ENCODE data around the gene SNX19. TPM values are rescaled to one million over a fixed set of nuclear protein-coding genes. Genes with fewer than 3 reads are reported as not detected.

The SNX19 gene
- total RNA-seq, 3 donors from 2014 or later = 91.0 to 119 (median 100) TPM

- H3K4me1 ChIP-seq = no peaks in the 10 kb centered on the region
- no peak overlapping the region for H3K27ac ChIP-seq
- H3K9me3 ChIP-seq = no peaks in the 10 kb centered on the region
- no peak for DNase-seq (ENCODE audit: low spot score in 2 of 2)
- H3K36me3 ChIP-seq = no peaks in the 10 kb centered on the region
- intact Hi-C loops (cut with DNase I; ENCODE audit: low total_unique reads) = no loop called here
- no peaks in the 10 kb centered on the region for H3K27me3 ChIP-seq
- no peak overlapping the region for H3K4me3 ChIP-seq
- TF ChIP-seq, protein P1, sequence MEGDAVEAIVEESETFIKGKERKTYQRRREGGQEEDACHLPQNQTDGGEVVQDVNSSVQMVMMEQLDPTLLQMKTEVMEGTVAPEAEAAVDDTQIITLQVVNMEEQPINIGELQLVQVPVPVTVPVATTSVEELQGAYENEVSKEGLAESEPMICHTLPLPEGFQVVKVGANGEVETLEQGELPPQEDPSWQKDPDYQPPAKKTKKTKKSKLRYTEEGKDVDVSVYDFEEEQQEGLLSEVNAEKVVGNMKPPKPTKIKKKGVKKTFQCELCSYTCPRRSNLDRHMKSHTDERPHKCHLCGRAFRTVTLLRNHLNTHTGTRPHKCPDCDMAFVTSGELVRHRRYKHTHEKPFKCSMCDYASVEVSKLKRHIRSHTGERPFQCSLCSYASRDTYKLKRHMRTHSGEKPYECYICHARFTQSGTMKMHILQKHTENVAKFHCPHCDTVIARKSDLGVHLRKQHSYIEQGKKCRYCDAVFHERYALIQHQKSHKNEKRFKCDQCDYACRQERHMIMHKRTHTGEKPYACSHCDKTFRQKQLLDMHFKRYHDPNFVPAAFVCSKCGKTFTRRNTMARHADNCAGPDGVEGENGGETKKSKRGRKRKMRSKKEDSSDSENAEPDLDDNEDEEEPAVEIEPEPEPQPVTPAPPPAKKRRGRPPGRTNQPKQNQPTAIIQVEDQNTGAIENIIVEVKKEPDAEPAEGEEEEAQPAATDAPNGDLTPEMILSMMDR (IDR thresholded peaks at IDR 0.05) = no peak
- TF ChIP-seq POLR2A (IDR thresholded peaks at IDR 0.05) = no peak
- no peak for TF ChIP-seq POLR2AphosphoS5 (IDR thresholded peaks at IDR 0.05)
These were observed 61.8 kb downstream of the SNX19 start for GRCh38 chr11:130854483-130854882.

DNA sequence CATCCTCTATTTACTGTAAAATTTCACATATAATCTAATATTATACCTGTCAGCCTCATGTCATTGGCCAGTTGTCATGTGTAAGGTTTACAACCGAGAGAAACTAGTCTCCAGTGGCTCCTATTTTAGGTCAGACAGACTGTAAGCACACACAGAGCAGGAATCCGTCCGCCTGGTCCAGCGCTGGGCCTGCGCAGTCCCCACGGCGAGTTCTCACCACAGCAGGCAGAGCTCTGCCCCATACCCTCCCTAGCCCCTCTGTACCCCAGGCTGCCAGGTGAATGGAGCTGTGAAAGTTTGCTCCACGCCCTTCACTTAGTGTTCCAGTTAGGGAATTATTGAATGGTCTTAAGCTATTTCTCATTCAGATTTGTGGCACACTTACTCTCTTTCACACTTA is 63.7 kb downstream of the SNX19 start:
- Histone ChIP-seq H3K4me3 (no peak overlapping the region), H3K9me3 (no peaks in the 10 kb centered on the region), H3K27ac (no peak overlapping the region), H3K36me3 (no peaks in the 10 kb centered on the region), H3K27me3 (no peaks in the 10 kb centered on the region), H3K4me1 (no peaks in the 10 kb centered on the region)
- intact Hi-C loops (cut with DNase I; ENCODE audit: low total_unique reads) = no loop called here
- TF ChIP-seq, protein P1 (IDR thresholded peaks at IDR 0.05) = no peak
- no peak for TF ChIP-seq POLR2AphosphoS5 (IDR thresholded peaks at IDR 0.05)
- no peak for TF ChIP-seq POLR2A (IDR thresholded peaks at IDR 0.05)
- no peak for DNase-seq (ENCODE audit: low spot score in 2 of 2)

DNA sequence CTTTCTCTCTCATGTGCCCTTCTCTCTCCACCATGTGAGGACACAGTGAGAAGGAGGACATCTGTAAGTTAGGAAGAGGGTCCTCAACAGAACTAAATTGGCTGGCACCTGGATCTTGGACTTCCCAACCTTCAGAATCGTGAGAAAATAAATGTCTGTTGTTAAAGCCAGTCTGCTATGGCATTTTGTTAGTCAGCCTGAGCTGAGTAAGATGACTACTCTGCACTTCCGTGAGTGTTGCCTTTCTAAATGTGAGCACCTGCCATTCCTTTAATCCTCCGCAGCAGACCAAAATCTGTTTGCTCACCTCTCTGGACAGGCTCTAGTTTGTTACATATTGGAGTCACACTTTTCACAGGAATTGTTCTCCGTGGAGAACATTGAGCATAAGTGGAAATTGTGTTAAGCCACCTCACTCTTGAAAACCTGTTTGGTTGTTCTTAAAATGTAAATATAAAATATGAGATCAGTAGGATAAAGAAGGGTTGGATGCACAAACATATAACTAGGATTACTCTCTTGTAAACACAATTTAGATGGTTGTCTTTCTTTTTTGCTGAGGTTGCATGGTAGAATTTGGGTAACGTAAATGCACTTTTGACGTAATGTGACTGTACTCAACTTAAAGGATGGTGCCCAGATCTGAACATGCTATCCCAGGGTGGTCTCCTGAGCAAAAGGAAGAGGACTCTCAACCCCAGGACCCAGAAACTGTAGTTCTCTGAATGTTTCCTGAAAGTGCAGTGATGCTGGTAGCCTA is 65.9 kb downstream of the SNX19 start:
- Histone ChIP-seq H3K36me3 (no peaks in the 10 kb centered on the region), H3K4me1 (no peaks in the 10 kb centered on the region), H3K9me3 (no peaks in the 10 kb centered on the region), H3K27me3 (no peaks in the 10 kb centered on the region), H3K4me3 (no peak overlapping the region), H3K27ac (no peak overlapping the region)
- DNase-seq (ENCODE audit: low spot score in 2 of 2) = no peak
- intact Hi-C loops (cut with DNase I; ENCODE audit: low total_unique reads) = no loop called here
- no peak for TF ChIP-seq POLR2A (IDR thresholded peaks at IDR 0.05)
- TF ChIP-seq, protein P1 (IDR thresholded peaks at IDR 0.05) = no peak
- TF ChIP-seq POLR2AphosphoS5 (IDR thresholded peaks at IDR 0.05) = no peak

DNA sequence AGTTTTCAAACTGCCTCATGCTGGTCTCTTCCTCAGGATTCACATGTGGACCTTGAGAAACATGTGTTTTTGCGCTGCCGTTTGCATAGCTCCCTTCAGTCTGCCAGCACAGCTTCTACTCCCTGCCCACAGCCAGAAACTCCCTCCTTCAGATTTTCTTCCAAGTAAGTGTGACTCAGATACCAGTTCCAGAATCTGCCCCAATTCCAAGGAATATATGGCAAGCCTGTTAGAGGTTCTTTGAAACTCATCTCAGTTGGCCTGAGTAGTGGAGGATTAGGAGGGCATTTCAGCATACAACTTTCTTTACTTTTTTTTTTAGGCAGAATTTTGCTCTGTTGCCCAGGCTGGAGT is 67.1 kb downstream of the SNX19 start:
- intact Hi-C loops (cut with DNase I; ENCODE audit: low total_unique reads) = no loop called here
- no peak overlapping the region for H3K4me3 ChIP-seq
- no peak overlapping the region for H3K27ac ChIP-seq
- DNase-seq (ENCODE audit: low spot score in 2 of 2) = no peak
- H3K9me3 ChIP-seq = no peaks in the 10 kb centered on the region
- H3K27me3 ChIP-seq = no peaks in the 10 kb centered on the region
- no peaks in the 10 kb centered on the region for H3K4me1 ChIP-seq
- no peaks in the 10 kb centered on the region for H3K36me3 ChIP-seq
- TF ChIP-seq POLR2AphosphoS5 (IDR thresholded peaks at IDR 0.05) (no peak), POLR2A (IDR thresholded peaks at IDR 0.05) (no peak)
- TF ChIP-seq, protein P1 (IDR thresholded peaks at IDR 0.05) = no peak

DNA sequence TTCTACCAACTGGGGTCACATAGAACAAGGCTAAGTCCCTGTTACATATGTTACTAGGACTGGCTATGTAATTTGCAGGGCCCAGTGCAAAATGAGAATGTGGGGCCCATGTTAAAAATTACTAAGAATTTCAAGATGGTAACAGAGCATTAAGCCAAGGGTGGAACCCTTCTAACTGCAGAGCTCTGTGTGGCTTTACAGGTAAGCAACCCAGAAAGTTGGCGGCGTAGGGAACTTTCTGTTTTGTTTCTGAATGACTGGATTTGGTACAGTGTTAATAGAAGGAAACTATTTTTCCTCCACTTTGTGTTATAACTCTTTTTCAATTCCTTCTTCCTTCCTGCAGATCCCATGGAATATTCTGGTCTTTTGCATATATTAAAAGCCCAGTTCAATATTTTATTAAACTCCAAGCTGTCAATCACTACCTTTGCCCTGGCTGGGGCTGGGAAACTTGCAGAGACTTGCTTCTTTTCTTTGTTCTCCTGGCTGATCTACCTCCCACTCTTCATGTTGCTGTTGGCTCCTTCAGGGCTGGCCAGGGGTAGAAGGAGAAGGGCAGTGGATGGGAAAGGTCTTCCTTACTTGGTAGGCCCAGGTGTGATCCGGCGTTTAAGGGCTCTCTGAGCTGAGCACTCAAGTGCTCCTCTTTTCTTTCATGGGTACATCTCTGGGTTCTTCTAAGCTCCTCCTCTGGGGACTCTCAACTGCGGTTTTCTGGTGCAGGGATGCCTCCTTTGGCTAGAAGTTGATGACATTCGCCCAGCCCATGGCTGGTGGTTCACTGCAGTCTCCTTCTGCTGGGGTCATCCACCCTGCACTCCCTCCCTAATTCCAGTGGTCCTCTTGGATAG is 67.7 kb downstream of the SNX19 start:
- intact Hi-C loops (cut with DNase I; ENCODE audit: low total_unique reads) = no loop called here
- TF ChIP-seq, protein P1 (IDR thresholded peaks at IDR 0.05) = no peak
- TF ChIP-seq POLR2AphosphoS5 (IDR thresholded peaks at IDR 0.05) = no peak
- no peak for TF ChIP-seq POLR2A (IDR thresholded peaks at IDR 0.05)
- no peaks in the 10 kb centered on the region for H3K27me3 ChIP-seq
- H3K9me3 ChIP-seq = no peaks in the 10 kb centered on the region
- H3K36me3 ChIP-seq = no peaks in the 10 kb centered on the region
- no peak overlapping the region for H3K4me3 ChIP-seq
- H3K27ac ChIP-seq = no peak overlapping the region
- no peak for DNase-seq (ENCODE audit: low spot score in 2 of 2)
- no peaks in the 10 kb centered on the region for H3K4me1 ChIP-seq
